G401 (cell line): Measurements from ENCODE around the gene GTSE1. TPM values are rescaled to one million over a fixed set of nuclear protein-coding genes. Genes with fewer than 3 reads are reported as not detected.

Source experiments
- DNase-seq: peaks from one replicate; pipeline ENCODE4 v3.0.0-alpha.2; 2015; ENCODE audit warnings: low spot score
- in situ Hi-C: cut with HindIII; loops from 2 replicates; pipeline ENCODE4 v1.10.0; 2016; ENCODE audit warnings: low sequenced_read_pairs, mixed read lengths
- total RNA-seq: library from RNA; depleted of rRNA; stranded (reverse); fragments of >200 nt; shearing (Covaris generic); gene quantifications from 2 replicates; pipeline ENCODE4 v1.2.3, GENCODE V29; 2014

GTSE1 gene
- total RNA-seq, 1 experiment from 2014 or later = 46.3 TPM

DNA sequence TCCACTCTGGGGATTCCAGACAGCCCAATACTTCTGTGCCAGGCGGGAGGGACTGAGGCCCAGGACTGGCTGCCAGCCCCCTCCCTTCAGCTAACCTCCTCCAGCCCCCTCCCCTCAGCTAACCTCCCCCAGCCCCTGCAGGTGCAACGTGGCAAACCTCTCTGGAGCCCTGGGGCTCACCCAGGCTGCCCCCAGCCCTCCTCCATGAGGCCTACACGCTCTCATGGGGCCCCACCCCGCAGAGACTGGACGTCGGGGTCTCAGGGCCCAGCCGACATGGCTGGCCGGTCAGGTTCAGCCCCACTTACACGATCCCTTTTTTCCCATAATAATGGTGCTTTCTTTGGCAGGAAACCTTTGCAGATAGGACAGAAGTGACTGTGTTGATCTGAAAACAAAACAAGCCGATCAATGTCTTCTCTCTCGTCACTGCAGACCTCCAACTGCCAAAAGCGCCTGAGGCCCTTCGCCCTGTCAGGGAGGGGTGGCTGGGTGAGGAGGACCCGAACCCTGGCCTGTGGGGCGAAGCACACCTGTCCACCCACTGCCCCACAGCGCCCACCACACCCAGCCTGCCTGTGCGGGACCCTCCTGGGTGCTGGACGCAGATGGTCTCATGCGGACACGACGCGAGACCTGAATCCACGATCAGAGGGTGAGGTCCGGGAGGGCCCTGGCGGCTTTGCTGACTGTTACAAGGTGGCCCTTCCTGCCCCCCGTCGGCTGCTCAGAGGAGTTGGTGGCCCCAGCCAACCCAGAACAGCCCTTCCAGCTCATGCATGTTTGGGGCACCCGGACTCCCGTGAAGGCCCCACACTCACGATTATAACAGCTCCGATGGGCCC lies 72.4 kb downstream of the GTSE1 start:
- in situ Hi-C loops = no loop called here

GRCh38 chr22:46369716-46370583 lies 73.3 kb downstream of the GTSE1 start:
- in situ Hi-C loops = no loop called here
- DNase-seq = no peak

More for the DNA sequence above, 72.4 kb downstream of the GTSE1 start:
- DNase-seq = no peak

- in situ Hi-C loops = no loop called here
- DNase-seq = no peak
These were observed 74.1 kb downstream of the GTSE1 start for GRCh38 chr22:46370584-46371291.

DNA sequence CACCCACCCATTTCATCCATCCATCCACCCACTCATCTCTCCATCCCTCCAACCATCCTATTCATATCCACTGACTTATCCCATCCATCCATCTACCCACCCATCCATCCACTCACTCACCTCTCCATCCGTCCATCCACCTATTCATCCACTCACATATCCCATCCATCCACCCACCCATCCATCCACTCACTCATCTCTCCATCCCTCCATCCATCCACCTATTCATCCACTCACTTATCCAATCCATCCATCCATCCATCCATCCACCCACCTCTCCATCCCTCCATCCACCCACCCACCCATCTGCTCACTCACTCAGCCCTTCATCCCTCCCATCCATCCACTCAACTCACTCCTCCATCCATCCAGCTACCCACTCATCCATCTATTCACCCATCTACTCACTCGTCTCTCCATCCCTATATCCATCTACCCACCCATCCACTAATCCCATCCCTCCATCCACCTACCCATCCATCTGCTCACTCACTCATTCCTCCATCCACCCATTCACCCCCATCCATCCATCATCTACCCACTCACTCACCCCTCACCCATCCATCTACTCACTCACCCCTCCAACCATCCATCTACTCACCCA lies 75.1 kb downstream of the GTSE1 start:
- in situ Hi-C loops = no loop called here
- DNase-seq = no peak

- no peak for DNase-seq
- in situ Hi-C loops = no loop called here
These were observed 76.0 kb downstream of the GTSE1 start for GRCh38 chr22:46372686-46373085.

DNA sequence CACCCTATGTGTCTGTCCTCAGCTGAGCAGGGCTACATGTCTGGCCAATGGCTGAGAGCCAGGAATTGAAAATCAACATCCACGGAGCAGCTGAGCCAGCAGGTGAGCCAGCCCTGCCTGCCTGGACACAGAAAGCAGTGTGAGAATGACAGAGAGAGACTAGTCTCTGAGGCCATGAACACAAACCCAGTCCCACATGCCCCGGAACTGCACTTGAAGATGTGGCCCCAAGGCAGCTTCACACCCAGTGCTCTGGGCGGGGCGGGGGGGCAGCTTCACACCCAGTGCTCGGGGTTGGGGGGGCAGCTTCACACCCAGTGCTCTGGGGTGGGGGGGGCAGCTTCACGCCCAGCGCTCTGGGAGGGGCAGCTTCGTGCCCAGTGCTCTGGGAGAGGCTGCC lies 76.5 kb downstream of the GTSE1 start:
- in situ Hi-C loops = no loop called here
- no peak for DNase-seq

- in situ Hi-C loops = no loop called here
- DNase-seq = no peak
These were observed 77.4 kb downstream of the GTSE1 start for GRCh38 chr22:46373921-46374662.

DNA sequence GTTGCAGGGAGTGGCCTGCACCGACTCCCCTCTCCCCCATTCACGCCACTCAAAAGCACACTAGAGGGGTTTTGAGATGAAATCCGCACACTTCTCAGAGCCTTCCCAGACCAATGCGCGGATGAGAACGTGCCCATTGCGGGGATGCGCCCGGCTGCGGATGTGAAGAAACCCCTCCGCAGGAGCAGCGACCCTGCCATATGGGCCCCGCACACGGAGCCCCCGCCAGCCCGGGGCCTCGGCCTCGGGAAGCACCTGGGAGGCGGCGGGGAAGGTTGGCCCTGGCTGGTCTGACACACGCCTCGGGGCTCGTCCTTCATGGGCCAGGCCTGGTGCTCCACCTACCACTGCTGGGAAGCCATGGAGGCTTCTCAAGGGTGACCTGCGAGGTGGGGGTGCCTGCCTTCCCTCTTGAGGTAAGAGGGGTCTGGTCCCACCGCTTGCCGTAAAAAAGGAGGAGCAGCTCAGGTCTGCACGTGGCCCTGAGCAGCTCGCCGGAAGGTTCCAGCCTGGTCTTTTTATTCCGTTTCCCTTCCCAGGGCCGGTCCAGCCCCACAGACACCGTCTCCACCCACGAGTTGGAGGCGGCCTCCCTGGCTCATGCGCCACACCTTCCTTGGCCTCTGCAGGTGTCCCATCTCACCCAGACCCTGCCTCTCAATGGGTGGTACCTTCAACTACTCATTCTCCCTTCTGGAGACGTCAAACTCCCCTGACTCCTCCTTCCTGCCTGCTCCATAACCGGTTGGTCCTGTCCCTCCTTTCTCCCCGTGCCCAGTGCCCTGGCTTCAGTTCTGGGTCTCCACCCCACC lies 78.2 kb downstream of the GTSE1 start:
- in situ Hi-C loops = no loop called here
- no peak for DNase-seq

DNA sequence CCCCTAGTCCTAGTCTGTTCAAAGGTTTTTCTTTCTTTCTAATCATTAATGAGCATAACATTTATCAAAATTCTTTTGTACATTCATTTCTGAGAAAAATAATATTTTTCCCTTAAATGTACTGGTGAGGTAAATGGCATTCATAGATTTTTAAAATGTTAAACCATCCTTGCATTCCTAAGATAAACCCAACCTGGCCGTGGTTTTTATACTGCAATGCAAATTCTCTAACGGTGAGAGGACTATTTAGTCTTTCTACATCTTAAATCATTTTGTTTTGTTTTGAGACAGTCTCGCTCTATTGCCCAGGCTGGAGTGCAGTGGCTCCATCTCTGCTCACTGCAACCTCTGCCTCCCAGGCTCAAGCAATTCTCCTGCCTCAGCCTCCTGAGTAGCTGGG lies 79.4 kb downstream of the GTSE1 start:
- in situ Hi-C loops = no loop called here

DNA sequence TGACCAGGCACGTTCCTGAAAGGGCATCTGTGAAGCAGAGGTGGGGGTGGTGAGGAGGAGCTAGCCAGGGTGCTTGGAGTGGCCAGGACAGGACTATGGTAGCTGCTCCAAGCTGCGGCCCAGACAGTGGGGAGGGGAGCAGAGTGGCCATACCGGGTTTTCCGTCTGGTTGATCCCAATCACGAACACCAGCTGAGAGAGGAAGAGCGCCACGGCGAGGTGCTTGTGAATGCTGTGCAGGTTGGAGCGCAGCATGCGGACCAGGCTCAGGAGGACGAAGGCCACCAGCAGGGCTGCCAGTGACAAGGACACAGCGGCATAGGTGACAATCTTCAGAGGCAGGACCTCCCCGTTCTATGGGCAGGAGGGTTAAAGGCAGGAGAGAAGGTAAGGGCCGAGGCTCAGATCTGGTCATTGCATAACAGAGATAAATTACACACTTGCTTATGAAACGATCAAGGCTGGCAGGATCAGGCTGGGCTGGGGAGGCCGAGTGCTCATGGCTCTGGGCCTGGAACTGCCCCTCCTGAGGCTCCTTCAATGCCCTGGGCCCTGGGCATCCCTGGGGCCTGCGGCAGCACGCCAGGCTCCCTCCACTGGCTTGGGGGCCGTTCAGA lies 80.3 kb downstream of the GTSE1 start:
- in situ Hi-C loops = no loop called here
- no peak for DNase-seq

More for the DNA sequence above, 79.4 kb downstream of the GTSE1 start:
- DNase-seq = no peak

DNA sequence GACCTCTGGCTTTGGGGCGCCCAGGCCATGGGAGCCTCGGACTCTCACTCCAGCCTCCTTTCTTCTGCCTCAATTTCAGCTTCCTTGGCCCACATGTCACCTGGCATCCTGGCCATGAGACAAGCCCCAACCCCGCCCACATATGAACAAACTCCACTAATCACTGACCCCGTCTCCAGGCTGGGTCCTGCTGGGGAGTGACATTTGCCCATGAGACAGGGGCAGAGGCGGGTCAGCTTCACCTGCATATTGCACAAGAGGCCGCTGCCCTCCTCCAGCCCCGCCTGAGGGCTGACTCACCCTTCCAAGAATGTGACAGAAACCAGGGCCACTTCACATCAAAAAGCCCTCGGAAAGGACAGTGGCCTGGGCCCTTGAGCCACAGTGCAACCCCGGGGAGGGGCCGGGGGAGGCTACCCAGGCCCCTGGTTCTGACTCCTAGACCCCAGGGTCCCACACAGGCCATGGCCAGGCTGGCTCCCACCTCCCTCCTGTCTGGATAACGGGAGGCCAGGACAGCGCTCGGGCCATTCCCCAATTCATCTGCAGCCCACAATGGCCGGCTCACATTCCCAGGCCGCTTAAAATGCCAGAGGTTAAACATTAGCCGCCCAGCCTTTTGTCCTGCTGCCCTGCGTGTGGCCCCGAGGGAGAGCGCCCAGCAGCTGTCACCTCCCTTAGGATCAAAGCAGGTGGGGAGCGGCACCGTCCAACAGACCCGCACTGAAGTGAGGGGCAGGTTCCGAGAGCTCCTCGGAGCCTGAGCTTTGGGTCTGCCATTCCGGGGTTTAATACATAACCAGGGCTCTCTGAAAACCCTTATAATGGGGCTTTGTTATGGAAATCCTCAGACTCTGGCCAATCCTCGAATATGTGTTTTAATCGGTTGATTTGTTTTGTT lies 81.1 kb downstream of the GTSE1 start:
- no peak for DNase-seq
- in situ Hi-C loops = no loop called here

GRCh38 chr22:46378426-46379065 lies 81.9 kb downstream of the GTSE1 start:
- DNase-seq = no peak
- in situ Hi-C loops = no loop called here

GRCh38 chr22:46379066-46379930 lies 82.6 kb downstream of the GTSE1 start:
- no peak for DNase-seq

GRCh38 chr22:46380069-46380468 lies 83.4 kb downstream of the GTSE1 start:
- in situ Hi-C loops = no loop called here
- no peak for DNase-seq

More at GRCh38 chr22:46379066-46379930, 82.6 kb downstream of the GTSE1 start:
- in situ Hi-C loops = no loop called here
